Erythroblast (primary cell): ENCODE measurements around the gene EXOSC2.

Source experiments
- GATA1 ChIP-seq: IDR thresholded peaks from 2 replicates; pipeline ENCODE4 v1.6.1; 2011; ENCODE audit warnings: low read depth, mild to moderate bottlenecking, control low read depth, low read length, moderate library complexity
- POLR2A ChIP-seq: IDR thresholded peaks from 2 replicates; pipeline ENCODE4 v1.6.1; 2011; ENCODE audit warnings: mild to moderate bottlenecking, low read length

- TF ChIP-seq POLR2A (no peak), GATA1 (no peak)
Observed at GRCh38 chr9:130693101-130693425, 517 bp upstream of the EXOSC2 start.
